Raji (cell line): ENCODE measurements around the gene SMARCAD1.

Experiments used
- POLR2A ChIP-seq: IDR thresholded peaks from 2 replicates; pipeline ENCODE4 v1.6.1; 2011; ENCODE audit warnings: low read depth, low read length, control low read depth; ENCODE audit not compliant: insufficient read depth

The SMARCAD1 gene

DNA sequence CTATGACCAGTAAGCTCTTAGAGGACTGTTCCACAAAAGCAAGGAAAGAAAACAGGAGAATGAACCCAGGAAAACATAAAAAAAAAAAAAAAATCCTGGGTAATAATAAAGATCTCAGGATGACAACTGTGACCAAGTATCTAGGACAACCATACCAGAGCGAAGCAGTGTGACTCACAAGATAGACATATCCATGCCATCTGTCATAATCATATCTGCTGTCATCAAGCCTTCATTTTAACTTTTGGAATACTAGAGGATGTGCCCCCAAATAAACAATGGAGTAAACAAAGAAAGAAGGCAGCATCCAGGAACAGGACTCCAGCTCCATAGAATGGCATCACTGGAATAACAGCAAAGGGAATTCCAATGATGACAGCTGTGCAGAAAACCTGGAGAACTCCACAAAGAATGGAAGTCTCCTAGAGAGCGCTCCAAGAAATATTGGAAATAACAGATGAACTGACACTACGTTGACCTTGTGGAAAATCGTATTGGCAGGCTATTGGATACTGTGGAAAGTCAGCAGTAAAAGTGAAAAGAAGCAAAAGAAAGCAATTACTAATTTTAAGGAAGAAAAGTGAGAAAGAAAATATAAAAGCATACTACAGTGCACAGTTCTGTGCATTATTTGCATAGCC is 99.7 kb downstream of the SMARCAD1 start:
- no peak for TF ChIP-seq POLR2A

DNA sequence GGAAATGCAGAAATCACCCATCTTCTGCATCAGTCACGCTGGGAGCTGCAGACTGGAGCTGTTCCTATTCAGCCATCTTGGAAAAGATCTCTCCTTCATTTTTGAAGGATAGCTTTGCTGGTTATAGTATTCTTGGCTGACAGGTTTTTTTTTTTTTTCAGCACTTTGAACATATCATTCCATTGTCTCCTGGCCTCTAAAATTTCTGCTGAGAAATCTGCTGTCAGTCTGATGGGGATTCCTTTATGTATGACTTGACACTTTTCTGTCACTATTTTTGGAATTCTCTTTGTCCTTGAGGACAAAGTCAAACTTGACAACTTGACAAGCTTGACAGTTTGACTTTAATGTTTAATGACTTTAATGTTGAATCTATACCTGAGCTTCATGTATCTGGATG is 118.2 kb downstream of the SMARCAD1 start:
- TF ChIP-seq POLR2A: no peak

DNA sequence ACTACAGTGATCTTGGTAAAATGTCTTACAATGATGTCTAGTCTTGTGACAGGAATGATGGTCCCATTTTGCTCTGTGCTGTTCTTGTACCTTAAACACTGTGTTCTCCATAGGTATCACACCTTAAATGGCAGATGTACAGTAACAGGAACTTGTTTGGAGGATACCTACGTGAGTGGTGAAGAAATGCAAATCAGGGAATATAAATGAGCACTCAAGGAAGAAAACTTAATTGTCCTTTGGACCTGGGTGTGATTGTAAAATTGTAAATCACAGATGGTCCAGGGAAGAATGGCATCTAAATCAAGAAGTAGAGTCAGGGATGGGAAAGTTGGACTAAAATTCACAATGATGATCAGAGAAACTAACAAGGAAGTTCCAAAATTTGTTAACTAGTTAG is 122.3 kb downstream of the SMARCAD1 start:
- no peak for TF ChIP-seq POLR2A

DNA sequence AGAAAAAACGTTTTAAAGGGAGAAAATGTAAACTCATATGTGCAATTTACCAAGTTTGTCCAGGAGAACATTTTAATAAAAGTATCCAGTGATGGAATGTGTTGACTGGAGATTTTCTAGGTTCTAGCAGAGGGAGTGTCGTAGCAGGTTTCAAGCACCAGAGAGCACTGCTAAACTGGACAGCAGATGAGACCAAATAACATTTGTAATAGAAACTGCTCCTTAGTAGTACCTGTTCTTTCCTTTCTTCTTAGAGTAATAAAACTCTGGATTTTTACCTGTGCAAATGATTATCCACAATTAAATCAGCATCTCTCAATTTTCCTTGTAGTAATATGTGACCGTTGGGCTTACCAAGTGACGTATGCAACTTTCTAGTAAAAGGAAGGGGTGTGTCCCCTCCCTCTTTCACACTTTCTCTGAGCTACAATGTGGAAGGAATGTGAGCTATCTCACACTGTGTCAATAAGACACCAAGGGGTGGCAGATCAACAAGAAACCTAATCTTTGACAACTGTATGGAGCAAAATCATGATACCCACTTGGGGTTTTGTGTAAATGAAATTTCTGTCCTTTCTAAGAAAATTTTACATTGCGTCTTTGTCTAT is 125.4 kb downstream of the SMARCAD1 start:
- TF ChIP-seq POLR2A: no peak

DNA sequence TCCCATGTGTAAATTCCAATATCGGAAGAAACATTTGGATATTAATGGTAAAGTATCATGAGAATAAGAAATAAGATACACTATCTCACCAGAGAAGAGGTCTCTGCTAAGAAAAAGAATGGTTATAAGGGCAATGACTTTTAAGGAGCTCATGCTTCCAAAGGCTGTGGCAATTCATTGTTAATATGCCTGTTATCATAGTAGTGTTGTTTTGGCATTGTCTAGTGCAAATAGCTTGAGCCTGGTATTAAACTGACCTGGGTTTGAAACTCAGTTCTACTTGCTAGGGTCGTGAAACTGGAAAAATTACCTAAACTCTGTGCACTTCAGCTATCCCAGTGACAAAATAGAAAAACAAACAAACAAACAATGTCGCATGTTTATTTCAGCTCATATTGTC is 126.2 kb downstream of the SMARCAD1 start:
- TF ChIP-seq POLR2A: no peak

DNA sequence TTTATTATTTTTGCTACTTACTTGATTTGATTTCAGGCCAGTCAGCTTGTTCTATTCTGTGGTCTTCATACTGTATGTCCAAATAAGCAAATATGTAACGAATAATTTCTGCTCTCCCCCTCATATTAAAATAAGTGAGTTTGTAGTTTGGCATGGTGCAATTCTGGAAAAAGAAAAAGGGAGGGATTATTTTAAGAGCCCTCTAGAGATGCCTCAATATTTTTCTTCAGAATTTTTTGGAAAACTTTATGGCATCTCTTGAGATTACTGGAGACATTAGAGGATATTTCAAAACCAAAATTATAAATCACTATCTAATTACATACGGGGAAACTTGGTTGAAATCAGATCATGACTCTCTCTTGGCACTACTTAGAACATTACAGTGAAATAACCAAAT is 126.8 kb downstream of the SMARCAD1 start:
- no peak for TF ChIP-seq POLR2A

DNA sequence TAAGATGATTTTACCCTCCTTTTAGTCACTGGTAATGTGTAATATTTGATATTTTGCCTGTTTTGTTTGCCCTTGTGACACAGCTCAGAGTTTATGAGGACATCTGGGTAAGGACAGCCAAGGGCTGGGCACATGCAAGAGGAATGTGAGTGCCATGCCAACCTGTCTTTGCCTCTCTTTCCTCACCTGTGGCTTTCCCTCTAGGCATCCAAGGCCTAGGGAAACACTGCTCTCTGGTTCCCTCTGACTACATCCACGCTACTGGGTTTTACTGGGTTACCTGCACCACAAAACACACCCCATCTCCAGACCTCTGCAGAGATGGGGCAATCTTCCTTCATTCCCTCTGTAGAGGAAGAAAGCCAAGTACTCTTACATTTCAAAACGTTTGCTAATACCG is 127.3 kb downstream of the SMARCAD1 start:
- no peak for TF ChIP-seq POLR2A

DNA sequence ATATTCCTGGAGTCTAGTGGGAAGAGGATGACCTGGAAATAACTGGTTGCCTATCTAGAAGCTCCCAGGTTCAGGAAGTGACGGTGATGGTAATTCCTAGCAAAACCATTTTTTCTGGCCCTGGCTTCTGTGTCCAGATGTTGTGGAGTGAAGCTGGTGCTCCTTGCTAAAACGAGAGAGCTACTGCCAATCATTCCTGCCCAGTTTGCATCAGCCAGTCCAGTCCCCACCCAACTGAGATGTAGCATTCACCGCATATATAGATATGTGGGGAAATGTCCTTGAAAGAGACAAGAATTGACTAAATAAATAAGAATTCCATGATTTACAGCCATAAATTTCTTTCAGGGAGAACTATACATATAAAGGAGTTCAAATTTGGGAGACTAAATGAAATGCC is 128.6 kb downstream of the SMARCAD1 start:
- no peak for TF ChIP-seq POLR2A

DNA sequence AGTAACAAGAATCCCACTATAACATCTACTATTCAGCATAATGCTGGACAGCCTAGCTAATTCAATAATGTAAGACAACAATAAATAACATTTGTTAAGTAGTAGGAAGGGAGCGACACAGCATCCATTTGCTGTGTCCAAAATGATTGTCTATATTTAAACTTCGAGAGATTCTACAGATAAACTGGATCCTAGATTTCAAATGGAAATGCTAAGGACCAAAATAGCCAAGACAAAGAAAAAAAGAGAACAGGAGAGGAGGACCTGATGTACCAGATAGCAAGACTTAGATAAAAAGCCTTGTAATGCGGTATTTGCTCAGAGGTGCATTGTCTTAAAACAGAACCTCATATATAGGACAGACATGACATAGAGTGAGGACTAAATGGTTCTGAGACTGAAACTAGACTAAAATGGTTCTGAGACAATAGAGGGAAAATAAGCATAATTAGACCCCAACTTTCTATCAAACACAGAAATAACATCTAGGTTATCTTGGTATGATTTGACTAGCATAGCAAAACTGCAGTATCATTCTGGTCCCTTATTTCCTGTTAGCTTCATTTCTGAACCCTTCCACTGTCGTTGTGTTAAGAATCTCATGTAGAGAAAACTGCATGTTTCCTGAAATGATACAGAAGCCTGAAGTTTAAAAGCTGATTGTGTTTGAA is 131.2 kb downstream of the SMARCAD1 start:
- TF ChIP-seq POLR2A: no peak

DNA sequence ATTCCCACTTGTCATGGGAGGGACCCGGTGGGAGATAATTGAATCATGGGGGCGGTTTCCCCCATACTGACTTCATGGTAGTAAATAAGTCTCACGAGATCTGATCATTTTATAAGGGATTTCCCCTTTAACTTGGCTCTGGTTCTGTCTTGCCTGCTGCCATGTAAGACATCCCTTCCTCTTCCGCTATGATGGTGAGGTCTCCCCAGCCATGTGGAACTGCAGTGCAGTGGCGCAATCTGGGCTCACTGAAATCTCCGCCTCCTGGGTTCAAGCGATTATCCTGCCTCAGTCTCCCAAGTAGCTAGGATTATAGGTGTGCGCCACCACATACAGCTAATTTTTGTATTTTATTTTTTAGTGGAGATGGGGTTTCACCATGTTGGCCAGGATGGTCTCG is 132.1 kb downstream of the SMARCAD1 start:
- TF ChIP-seq POLR2A: no peak
